ENCODE results near the gene SH3RF1. TPM values are rescaled to one million over a fixed set of nuclear protein-coding genes. Genes with fewer than 3 reads are reported as not detected.

Gene SH3RF1
- total RNA-seq, 2 experiments from 2014 or later, result 0.19 to 0.24 TPM

- peak; percentile 42 for DNase-seq
- Mint-ChIP-seq H3K27me3 (peaks cover 44% of the 10 kb centered on the region), H3K36me3 (no peaks in the 10 kb centered on the region), H3K4me3 (peak overlapping the region; percentile 67), H3K4me1 (ENCODE audit: low read depth) (peaks cover 3% of the 10 kb centered on the region), H3K9me3 (no peaks in the 10 kb centered on the region), H3K27ac (no peak overlapping the region)
- POLR2A ChIA-PET, result no interaction called here
- intact Hi-C loops (cut with micrococcal nuclease), result loop anchor here (5.0 to 10.0 kb wide), 2 partner anchors 145 to 258 kb away; partner anchors contain the start of gene CBR4
- CTCF ChIA-PET, result interaction anchor here (1.0 kb wide), 1 partner anchor 77 kb away, joined by 4 read pairs; no protein-coding TSS in a partner anchor
Observed at GRCh38 chr4:169269916-169270809, 593 bp downstream of the SH3RF1 start.

- intact Hi-C loops (cut with micrococcal nuclease), result no loop called here
- CTCF ChIA-PET, result interaction anchor here (1.0 kb wide), 1 partner anchor 76 kb away, joined by 4 read pairs; no protein-coding TSS in a partner anchor
- Mint-ChIP-seq H3K36me3 (no peaks in the 10 kb centered on the region), H3K9me3 (no peaks in the 10 kb centered on the region), H3K4me3 (no peak overlapping the region), H3K4me1 (ENCODE audit: low read depth) (peaks cover 3% of the 10 kb centered on the region), H3K27me3 (peaks cover 44% of the 10 kb centered on the region), H3K27ac (no peak overlapping the region)
- POLR2A ChIA-PET, result no interaction called here
- no peak for DNase-seq
Observed at GRCh38 chr4:169268951-169269760, 1.6 kb downstream of the SH3RF1 start.

- H3K4me3 Mint-ChIP-seq, result no peak overlapping the region
- CTCF ChIA-PET, result no interaction called here
- intact Hi-C loops (cut with micrococcal nuclease), result no loop called here
- peaks cover 33% of the 10 kb centered on the region for H3K27me3 Mint-ChIP-seq
- H3K4me1 Mint-ChIP-seq (ENCODE audit: low read depth), result peaks cover 3% of the 10 kb centered on the region
- POLR2A ChIA-PET, result interaction anchor here (0.6 kb wide), 1 partner anchor 50 kb away, joined by 4 read pairs; no protein-coding TSS in a partner anchor
- H3K36me3 Mint-ChIP-seq, result no peaks in the 10 kb centered on the region
- DNase-seq, result no peak
- no peaks in the 10 kb centered on the region for H3K9me3 Mint-ChIP-seq
- H3K27ac Mint-ChIP-seq, result no peak overlapping the region
Observed at GRCh38 chr4:169267070-169267469, 3.7 kb downstream of the SH3RF1 start.

GRCh38 chr4:169266661-169267060 is 4.1 kb downstream of the SH3RF1 start:
- H3K9me3 Mint-ChIP-seq, result no peaks in the 10 kb centered on the region
- ChIA-PET POLR2A (interaction anchor here (0.6 kb wide), 1 partner anchor 50 kb away, joined by 4 read pairs; no protein-coding TSS in a partner anchor), CTCF (no interaction called here)
- DNase-seq, result no peak
- no peak overlapping the region for H3K4me3 Mint-ChIP-seq
- no peaks in the 10 kb centered on the region for H3K36me3 Mint-ChIP-seq
- peaks cover 29% of the 10 kb centered on the region for H3K27me3 Mint-ChIP-seq
- H3K27ac Mint-ChIP-seq, result no peak overlapping the region
- intact Hi-C loops (cut with micrococcal nuclease), result no loop called here
- H3K4me1 Mint-ChIP-seq (ENCODE audit: low read depth), result peaks cover 3% of the 10 kb centered on the region

- Mint-ChIP-seq H3K4me1 (ENCODE audit: low read depth) (peaks cover 3% of the 10 kb centered on the region), H3K27me3 (peaks cover 25% of the 10 kb centered on the region), H3K4me3 (no peak overlapping the region), H3K36me3 (no peaks in the 10 kb centered on the region), H3K27ac (no peak overlapping the region), H3K9me3 (no peaks in the 10 kb centered on the region)
- ChIA-PET CTCF (no interaction called here), POLR2A (no interaction called here)
- intact Hi-C loops (cut with micrococcal nuclease), result no loop called here
- DNase-seq, result no peak
Observed at GRCh38 chr4:169266081-169266480, 4.7 kb downstream of the SH3RF1 start.

- Mint-ChIP-seq H3K4me1 (ENCODE audit: low read depth) (no peaks in the 10 kb centered on the region), H3K9me3 (no peaks in the 10 kb centered on the region), H3K4me3 (no peak overlapping the region), H3K27me3 (peaks cover 23% of the 10 kb centered on the region), H3K27ac (no peak overlapping the region), H3K36me3 (no peaks in the 10 kb centered on the region)
- POLR2A ChIA-PET, result no interaction called here
- intact Hi-C loops (cut with micrococcal nuclease), result no loop called here
- DNase-seq, result no peak
- CTCF ChIA-PET, result no interaction called here
Observed at GRCh38 chr4:169263791-169264392, 6.9 kb downstream of the SH3RF1 start.

GRCh38 chr4:169260217-169260866 is 10.4 kb downstream of the SH3RF1 start:
- Mint-ChIP-seq H3K36me3 (no peaks in the 10 kb centered on the region), H3K27me3 (peaks cover 19% of the 10 kb centered on the region), H3K4me1 (ENCODE audit: low read depth) (no peaks in the 10 kb centered on the region), H3K4me3 (no peak overlapping the region), H3K27ac (no peak overlapping the region), H3K9me3 (no peaks in the 10 kb centered on the region)
- intact Hi-C loops (cut with micrococcal nuclease), result no loop called here
- DNase-seq, result no peak
- CTCF ChIA-PET, result no interaction called here
- POLR2A ChIA-PET, result no interaction called here

GRCh38 chr4:169259271-169259670 is 11.5 kb downstream of the SH3RF1 start:
- H3K27me3 Mint-ChIP-seq, result peaks cover 20% of the 10 kb centered on the region
- H3K27ac Mint-ChIP-seq, result no peak overlapping the region
- POLR2A ChIA-PET, result no interaction called here
- H3K36me3 Mint-ChIP-seq, result no peaks in the 10 kb centered on the region
- intact Hi-C loops (cut with micrococcal nuclease), result no loop called here
- DNase-seq, result no peak
- CTCF ChIA-PET, result no interaction called here
- no peaks in the 10 kb centered on the region for H3K9me3 Mint-ChIP-seq
- no peak overlapping the region for H3K4me3 Mint-ChIP-seq
- H3K4me1 Mint-ChIP-seq (ENCODE audit: low read depth), result no peaks in the 10 kb centered on the region

GRCh38 chr4:169258141-169258540 is 12.6 kb downstream of the SH3RF1 start:
- Mint-ChIP-seq H3K4me1 (ENCODE audit: low read depth) (no peaks in the 10 kb centered on the region), H3K9me3 (no peaks in the 10 kb centered on the region), H3K27ac (no peak overlapping the region), H3K36me3 (no peaks in the 10 kb centered on the region), H3K27me3 (peaks cover 20% of the 10 kb centered on the region), H3K4me3 (no peak overlapping the region)
- POLR2A ChIA-PET, result no interaction called here
- intact Hi-C loops (cut with micrococcal nuclease), result no loop called here
- DNase-seq, result no peak
- CTCF ChIA-PET, result no interaction called here

- intact Hi-C loops (cut with micrococcal nuclease), result no loop called here
- H3K4me1 Mint-ChIP-seq (ENCODE audit: low read depth), result no peaks in the 10 kb centered on the region
- ChIA-PET CTCF (no interaction called here), POLR2A (no interaction called here)
- H3K36me3 Mint-ChIP-seq, result no peaks in the 10 kb centered on the region
- peaks cover 20% of the 10 kb centered on the region for H3K27me3 Mint-ChIP-seq
- no peak for DNase-seq
- H3K9me3 Mint-ChIP-seq, result no peaks in the 10 kb centered on the region
- H3K4me3 Mint-ChIP-seq, result no peak overlapping the region
- no peak overlapping the region for H3K27ac Mint-ChIP-seq
Observed at GRCh38 chr4:169256856-169257761, 13.6 kb downstream of the SH3RF1 start.

- ChIA-PET POLR2A (no interaction called here), CTCF (no interaction called here)
- H3K9me3 Mint-ChIP-seq, result no peaks in the 10 kb centered on the region
- peaks cover 20% of the 10 kb centered on the region for H3K27me3 Mint-ChIP-seq
- no peak for DNase-seq
- no peaks in the 10 kb centered on the region for H3K4me1 Mint-ChIP-seq (ENCODE audit: low read depth)
- intact Hi-C loops (cut with micrococcal nuclease), result no loop called here
- H3K27ac Mint-ChIP-seq, result no peak overlapping the region
- no peaks in the 10 kb centered on the region for H3K36me3 Mint-ChIP-seq
- no peak overlapping the region for H3K4me3 Mint-ChIP-seq
Observed at GRCh38 chr4:169256101-169256612, 14.6 kb downstream of the SH3RF1 start.

Data from activated CD4-positive, alpha-beta memory T cell treated with anti-CD3 and anti-CD28 coated beads for 36 hours (primary cell).